Measurements from ENCODE around the gene CDH23. TPM values are rescaled to one million over a fixed set of nuclear protein-coding genes. Genes with fewer than 3 reads are reported as not detected.

Gene CDH23
- total and polyA plus RNA-seq, 2 donors (not counting 1 experiment from before 2014, with no cell fraction given) = 0.01 to 0.17 TPM

GRCh38 chr10:71780719-71781118 lies 384.0 kb downstream of the CDH23 start:
- no peaks in the 10 kb centered on the region for H3K79me2 ChIP-seq (ENCODE audit: control insufficient read depth, insufficient read depth, low read length)
- H3K9ac ChIP-seq (ENCODE audit: insufficient read depth, low read length) = no peak overlapping the region
- H3K9me3 ChIP-seq (ENCODE audit: control insufficient read depth, insufficient read depth, low read depth, low read length) = no peaks in the 10 kb centered on the region
- TF ChIP-seq EZH2 (IDR thresholded peaks at IDR 0.05; ENCODE audit: low read length, missing control alignments) (no peak), CTCF (conservative IDR thresholded peaks at IDR 0.05 in 1 of 2, IDR thresholded peaks at IDR 0.05 in 1 of 2; ENCODE audit: low read depth in 1 of 2, low read length in 2 of 2) (no peak)
- no peak for DNase-seq (ENCODE audit: low read depth in 2 of 2)
- H3K4me2 ChIP-seq (ENCODE audit: extremely low read depth, insufficient read depth, low read length) = no peak overlapping the region
- H3K27ac ChIP-seq (ENCODE audit: insufficient read depth, low read length) = no peak overlapping the region
- no peaks in the 10 kb centered on the region for H3K4me1 ChIP-seq (ENCODE audit: control insufficient read depth, extremely low read depth, insufficient read depth, low read length)
- no peaks in the 10 kb centered on the region for H3K36me3 ChIP-seq (ENCODE audit: control insufficient read depth, insufficient read depth, low read length)
- peaks cover 13% of the 10 kb centered on the region for H3K27me3 ChIP-seq (ENCODE audit: control insufficient read depth, insufficient read depth, low read length)
- H4K20me1 ChIP-seq (ENCODE audit: control insufficient read depth, extremely low read depth, insufficient read depth, low read length) = no peaks in the 10 kb centered on the region
- no peak overlapping the region for H2AFZ ChIP-seq (ENCODE audit: low read length)
- H3K4me3 ChIP-seq (replicated peaks in 1 of 4; ENCODE audit: control extremely low read depth in 1 of 4, insufficient read depth in 1 of 4, low read depth in 3 of 4, low read length in 4 of 4) = no peak overlapping the region

- H3K4me2 ChIP-seq (ENCODE audit: extremely low read depth, insufficient read depth, low read length) = no peak overlapping the region
- H4K20me1 ChIP-seq (ENCODE audit: control insufficient read depth, extremely low read depth, insufficient read depth, low read length) = no peaks in the 10 kb centered on the region
- no peaks in the 10 kb centered on the region for H3K4me1 ChIP-seq (ENCODE audit: control insufficient read depth, extremely low read depth, insufficient read depth, low read length)
- H3K36me3 ChIP-seq (ENCODE audit: control insufficient read depth, insufficient read depth, low read length) = no peaks in the 10 kb centered on the region
- no peak overlapping the region for H2AFZ ChIP-seq (ENCODE audit: low read length)
- peaks cover 9% of the 10 kb centered on the region for H3K27me3 ChIP-seq (ENCODE audit: control insufficient read depth, insufficient read depth, low read length)
- no peak overlapping the region for H3K27ac ChIP-seq (ENCODE audit: insufficient read depth, low read length)
- no peak overlapping the region for H3K4me3 ChIP-seq (replicated peaks in 1 of 4; ENCODE audit: control extremely low read depth in 1 of 4, insufficient read depth in 1 of 4, low read depth in 3 of 4, low read length in 4 of 4)
- no peak overlapping the region for H3K9ac ChIP-seq (ENCODE audit: insufficient read depth, low read length)
- no peaks in the 10 kb centered on the region for H3K9me3 ChIP-seq (ENCODE audit: control insufficient read depth, insufficient read depth, low read depth, low read length)
- DNase-seq (ENCODE audit: low read depth in 2 of 2) = no peak
- H3K79me2 ChIP-seq (ENCODE audit: control insufficient read depth, insufficient read depth, low read length) = no peaks in the 10 kb centered on the region
- no peak for TF ChIP-seq CTCF (conservative IDR thresholded peaks at IDR 0.05 in 1 of 2, IDR thresholded peaks at IDR 0.05 in 1 of 2; ENCODE audit: low read depth in 1 of 2, low read length in 2 of 2)
- no peak for TF ChIP-seq EZH2 (IDR thresholded peaks at IDR 0.05; ENCODE audit: low read length, missing control alignments)
Observed at GRCh38 chr10:71782221-71782916, 385.6 kb downstream of the CDH23 start.

GRCh38 chr10:71782917-71783490 lies 386.3 kb downstream of the CDH23 start:
- DNase-seq (ENCODE audit: low read depth in 2 of 2) = no peak
- Histone ChIP-seq H3K9ac (ENCODE audit: insufficient read depth, low read length) (no peak overlapping the region), H3K4me3 (replicated peaks in 1 of 4; ENCODE audit: control extremely low read depth in 1 of 4, insufficient read depth in 1 of 4, low read depth in 3 of 4, low read length in 4 of 4) (no peak overlapping the region), H3K9me3 (ENCODE audit: control insufficient read depth, insufficient read depth, low read depth, low read length) (no peaks in the 10 kb centered on the region), H3K27me3 (ENCODE audit: control insufficient read depth, insufficient read depth, low read length) (peaks cover 9% of the 10 kb centered on the region), H4K20me1 (ENCODE audit: control insufficient read depth, extremely low read depth, insufficient read depth, low read length) (no peaks in the 10 kb centered on the region), H3K4me1 (ENCODE audit: control insufficient read depth, extremely low read depth, insufficient read depth, low read length) (no peaks in the 10 kb centered on the region), H2AFZ (ENCODE audit: low read length) (no peak overlapping the region), H3K4me2 (ENCODE audit: extremely low read depth, insufficient read depth, low read length) (no peak overlapping the region), H3K27ac (ENCODE audit: insufficient read depth, low read length) (no peak overlapping the region), H3K79me2 (ENCODE audit: control insufficient read depth, insufficient read depth, low read length) (no peaks in the 10 kb centered on the region), H3K36me3 (ENCODE audit: control insufficient read depth, insufficient read depth, low read length) (no peaks in the 10 kb centered on the region)
- TF ChIP-seq CTCF (conservative IDR thresholded peaks at IDR 0.05 in 1 of 2, IDR thresholded peaks at IDR 0.05 in 1 of 2; ENCODE audit: low read depth in 1 of 2, low read length in 2 of 2) (no peak), EZH2 (IDR thresholded peaks at IDR 0.05; ENCODE audit: low read length, missing control alignments) (no peak)

Data from fibroblast of lung (primary cell).